GM10266 (cell line): ENCODE data around the gene NADSYN1.

Experiments used
- DNase-seq: peaks from one replicate; pipeline ENCODE4 v3.0.0; 2012; ENCODE audit errors: extremely low spot score
- TF ChIP-seq, protein P1 (sequence below): IDR thresholded peaks from 2 replicates; pipeline ENCODE4 v1.5.1; 2012; ENCODE audit warnings: mild to moderate bottlenecking, low read depth; ENCODE audit not compliant: control insufficient read depth, insufficient read depth; ENCODE audit errors: missing control alignments

Gene NADSYN1

DNA sequence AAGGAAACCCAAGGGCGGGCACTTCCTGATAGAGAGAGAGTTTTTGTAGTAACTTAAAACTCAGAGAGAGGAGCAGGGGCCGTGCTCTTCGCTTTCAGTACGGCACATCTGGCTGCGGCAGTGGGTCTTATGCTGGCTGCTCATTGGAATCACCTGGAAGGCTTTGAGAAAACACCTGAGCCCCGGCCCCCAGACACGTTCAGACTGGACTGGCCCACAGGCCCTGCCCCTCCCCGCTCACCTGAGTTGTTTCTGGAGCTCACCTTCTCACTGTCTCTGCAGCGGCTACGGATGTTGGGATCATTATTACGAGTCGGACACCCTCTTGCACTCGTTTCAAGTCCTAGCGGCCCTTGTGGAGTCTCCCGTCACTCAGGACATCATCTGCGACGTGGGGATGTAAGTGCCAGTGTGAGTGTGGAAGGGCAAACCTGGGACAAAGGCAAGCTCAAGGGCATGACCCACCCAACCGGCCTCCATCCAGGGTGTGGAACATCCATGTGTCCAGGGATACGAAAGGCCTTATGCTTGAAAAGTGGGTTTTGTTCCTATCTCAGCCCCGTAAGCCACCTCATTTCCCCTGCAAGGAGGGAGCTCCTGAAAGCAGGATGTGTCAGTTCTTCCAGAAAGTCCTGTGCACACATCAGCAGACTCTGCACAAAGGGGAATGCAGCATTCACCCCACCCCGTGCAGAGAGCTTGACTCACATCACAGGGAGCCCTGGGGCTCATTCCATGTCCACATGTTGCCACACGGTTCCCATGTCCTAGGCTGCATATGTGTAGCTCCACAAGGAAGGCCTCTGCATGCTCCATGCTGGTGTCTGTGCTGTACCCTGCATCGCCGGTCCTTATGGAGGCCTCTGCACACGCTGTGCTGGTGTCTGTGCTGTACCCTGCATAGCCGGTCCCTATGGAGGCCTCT is 5.4 kb downstream of the NADSYN1 start:
- TF ChIP-seq, protein P1, sequence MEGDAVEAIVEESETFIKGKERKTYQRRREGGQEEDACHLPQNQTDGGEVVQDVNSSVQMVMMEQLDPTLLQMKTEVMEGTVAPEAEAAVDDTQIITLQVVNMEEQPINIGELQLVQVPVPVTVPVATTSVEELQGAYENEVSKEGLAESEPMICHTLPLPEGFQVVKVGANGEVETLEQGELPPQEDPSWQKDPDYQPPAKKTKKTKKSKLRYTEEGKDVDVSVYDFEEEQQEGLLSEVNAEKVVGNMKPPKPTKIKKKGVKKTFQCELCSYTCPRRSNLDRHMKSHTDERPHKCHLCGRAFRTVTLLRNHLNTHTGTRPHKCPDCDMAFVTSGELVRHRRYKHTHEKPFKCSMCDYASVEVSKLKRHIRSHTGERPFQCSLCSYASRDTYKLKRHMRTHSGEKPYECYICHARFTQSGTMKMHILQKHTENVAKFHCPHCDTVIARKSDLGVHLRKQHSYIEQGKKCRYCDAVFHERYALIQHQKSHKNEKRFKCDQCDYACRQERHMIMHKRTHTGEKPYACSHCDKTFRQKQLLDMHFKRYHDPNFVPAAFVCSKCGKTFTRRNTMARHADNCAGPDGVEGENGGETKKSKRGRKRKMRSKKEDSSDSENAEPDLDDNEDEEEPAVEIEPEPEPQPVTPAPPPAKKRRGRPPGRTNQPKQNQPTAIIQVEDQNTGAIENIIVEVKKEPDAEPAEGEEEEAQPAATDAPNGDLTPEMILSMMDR, result no peak
- no peak for DNase-seq

GRCh38 chr11:71459076-71459766 is 6.2 kb downstream of the NADSYN1 start:
- TF ChIP-seq, protein P1, result no peak
- no peak for DNase-seq

DNA sequence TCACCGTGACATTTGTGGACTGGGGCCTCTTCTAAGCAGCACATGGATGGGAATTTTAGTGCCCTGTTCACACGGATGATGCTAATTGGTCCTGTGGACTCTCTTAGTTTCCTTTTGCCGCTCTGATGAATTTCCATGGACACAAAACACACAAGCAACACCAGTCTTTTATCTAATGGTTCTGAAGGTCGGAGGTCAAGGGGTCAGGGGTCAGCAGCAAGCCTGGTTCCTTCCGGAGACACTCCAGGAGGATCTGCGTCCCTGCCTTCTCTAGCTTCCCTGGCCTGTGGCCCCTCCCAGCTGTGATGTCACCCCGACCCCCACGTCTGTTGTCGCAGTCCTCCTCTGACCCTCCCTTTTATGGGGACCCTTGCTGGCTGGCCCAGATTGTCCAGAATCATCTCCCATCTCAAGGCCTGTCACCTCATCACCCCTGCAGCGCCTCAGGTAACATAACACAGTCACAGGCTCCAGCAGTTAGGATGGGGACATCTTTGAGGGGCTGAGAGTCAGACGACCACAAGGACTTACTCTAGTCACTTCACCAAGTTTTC is 6.8 kb downstream of the NADSYN1 start:
- no peak for DNase-seq
- TF ChIP-seq, protein P1, result no peak

- DNase-seq, result no peak
- TF ChIP-seq, protein P1, result no peak
These were observed 8.7 kb downstream of the NADSYN1 start for GRCh38 chr11:71461696-71462095.

DNA sequence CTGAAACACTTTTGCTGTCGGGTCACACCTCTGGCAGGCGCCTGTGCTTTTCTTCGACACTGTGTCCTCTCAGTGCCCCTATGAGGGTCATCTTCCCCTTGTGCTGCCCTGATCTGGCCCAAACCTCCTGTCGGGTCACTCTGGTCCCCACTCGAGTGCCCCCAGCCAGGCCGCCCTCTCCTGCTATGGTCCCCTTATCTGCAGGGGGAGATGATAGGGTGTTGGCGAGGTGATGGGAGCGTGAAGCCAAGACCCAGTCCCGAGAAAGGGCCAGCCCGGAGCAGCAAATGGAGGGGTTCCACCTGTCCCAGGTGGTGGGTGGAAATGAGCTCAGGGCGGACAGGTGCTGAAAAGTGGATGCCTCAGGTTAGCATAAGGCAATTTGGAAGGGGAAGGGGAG is 9.7 kb downstream of the NADSYN1 start:
- TF ChIP-seq, protein P1, result no peak
- no peak for DNase-seq

GRCh38 chr11:71463331-71464211 is 10.6 kb downstream of the NADSYN1 start:
- no peak for DNase-seq
- TF ChIP-seq, protein P1, result no peak
